Erythroblast (primary cell): ENCODE measurements around the gene FTO.

Experiments used
- GATA1 ChIP-seq: IDR thresholded peaks from 2 replicates; pipeline ENCODE4 v1.6.1; 2011; ENCODE audit warnings: low read depth, mild to moderate bottlenecking, control low read depth, low read length, moderate library complexity
- POLR2A ChIP-seq: IDR thresholded peaks from 2 replicates; pipeline ENCODE4 v1.6.1; 2011; ENCODE audit warnings: mild to moderate bottlenecking, low read length

DNA sequence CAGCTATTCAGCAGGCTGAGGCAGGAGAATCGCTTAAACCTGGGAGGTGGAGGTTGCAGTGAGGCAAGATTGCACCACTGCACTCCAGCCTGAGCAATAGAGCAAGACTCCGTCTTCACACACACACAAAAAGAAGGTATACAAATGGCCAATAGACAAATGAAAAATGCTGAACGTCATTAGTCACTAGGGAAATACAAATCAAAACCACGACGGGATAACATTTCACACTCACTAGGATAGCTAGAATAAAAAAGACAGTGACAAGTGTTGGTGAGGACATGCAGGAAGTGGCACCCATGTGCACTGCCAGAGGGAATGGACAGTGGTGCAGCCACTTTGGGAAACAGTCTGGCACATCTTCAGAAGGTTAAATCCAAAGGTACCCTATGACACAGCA is 172.9 kb downstream of the FTO start:
- TF ChIP-seq POLR2A, result no peak
- no peak for TF ChIP-seq GATA1
